AG09319 (cell line): ENCODE data around the gene PIEZO1.

Experiments
- DNase-seq: peaks from one replicate; pipeline ENCODE4 v3.0.0-alpha.2; 2010; ENCODE audit warnings: low read depth; ENCODE audit errors: extremely low read depth
- TF ChIP-seq, protein P1 (sequence below): IDR thresholded peaks from 2 replicates; pipeline ENCODE4 v1.5.1; 2011; ENCODE audit warnings: low read depth, mild to moderate bottlenecking, inconsistent platforms, low read length, moderate library complexity

PIEZO1 gene

DNA sequence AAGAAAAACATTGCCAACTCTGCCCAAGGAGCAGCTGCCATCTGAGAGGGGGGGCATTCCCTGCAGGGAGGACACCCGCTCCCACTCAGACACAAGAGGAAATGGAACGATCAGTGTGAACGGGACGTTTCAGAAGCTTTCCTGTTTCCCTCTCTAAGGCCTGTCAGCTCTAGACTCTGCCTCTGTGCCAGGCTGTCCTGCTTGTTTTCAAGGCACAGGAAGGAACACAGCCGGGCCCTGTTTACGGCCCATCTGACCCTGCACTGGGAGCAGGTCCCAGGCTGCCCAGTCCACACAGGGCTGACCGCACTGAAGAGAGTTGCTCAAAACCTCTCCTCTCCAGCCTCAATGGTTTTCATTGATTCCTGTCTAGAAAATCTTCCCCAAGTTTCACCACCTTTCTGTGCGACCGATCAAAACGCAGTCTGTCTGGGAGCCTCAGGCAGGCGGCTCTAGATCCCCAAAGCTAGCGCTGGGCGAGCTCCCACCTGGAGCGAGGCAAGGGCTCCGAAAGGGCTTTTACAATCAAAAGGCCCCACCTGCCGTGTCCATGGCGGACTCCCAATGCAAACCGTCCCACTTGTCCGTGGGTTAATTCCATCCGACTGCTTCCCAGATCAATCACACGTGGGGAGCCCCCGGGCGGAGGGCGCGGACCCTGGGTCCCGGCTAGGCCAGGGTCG lies 1.5 kb downstream of the PIEZO1 start:
- TF ChIP-seq, protein P1, sequence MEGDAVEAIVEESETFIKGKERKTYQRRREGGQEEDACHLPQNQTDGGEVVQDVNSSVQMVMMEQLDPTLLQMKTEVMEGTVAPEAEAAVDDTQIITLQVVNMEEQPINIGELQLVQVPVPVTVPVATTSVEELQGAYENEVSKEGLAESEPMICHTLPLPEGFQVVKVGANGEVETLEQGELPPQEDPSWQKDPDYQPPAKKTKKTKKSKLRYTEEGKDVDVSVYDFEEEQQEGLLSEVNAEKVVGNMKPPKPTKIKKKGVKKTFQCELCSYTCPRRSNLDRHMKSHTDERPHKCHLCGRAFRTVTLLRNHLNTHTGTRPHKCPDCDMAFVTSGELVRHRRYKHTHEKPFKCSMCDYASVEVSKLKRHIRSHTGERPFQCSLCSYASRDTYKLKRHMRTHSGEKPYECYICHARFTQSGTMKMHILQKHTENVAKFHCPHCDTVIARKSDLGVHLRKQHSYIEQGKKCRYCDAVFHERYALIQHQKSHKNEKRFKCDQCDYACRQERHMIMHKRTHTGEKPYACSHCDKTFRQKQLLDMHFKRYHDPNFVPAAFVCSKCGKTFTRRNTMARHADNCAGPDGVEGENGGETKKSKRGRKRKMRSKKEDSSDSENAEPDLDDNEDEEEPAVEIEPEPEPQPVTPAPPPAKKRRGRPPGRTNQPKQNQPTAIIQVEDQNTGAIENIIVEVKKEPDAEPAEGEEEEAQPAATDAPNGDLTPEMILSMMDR, result no peak
- DNase-seq, result no peak

- TF ChIP-seq, protein P1, result no peak
- no peak for DNase-seq
These were observed 2.3 kb downstream of the PIEZO1 start for GRCh38 chr16:88782454-88783390.

- no peak for DNase-seq
- TF ChIP-seq, protein P1, result no peak
These were observed 3.6 kb downstream of the PIEZO1 start for GRCh38 chr16:88781140-88782077.

GRCh38 chr16:88780142-88781062 lies 4.6 kb downstream of the PIEZO1 start:
- TF ChIP-seq, protein P1, result no peak
- no peak for DNase-seq

GRCh38 chr16:88779406-88780141 lies 5.4 kb downstream of the PIEZO1 start:
- no peak for DNase-seq

More at GRCh38 chr16:88779406-88780141, 5.4 kb downstream of the PIEZO1 start:
- TF ChIP-seq, protein P1, result no peak
